Measurements from ENCODE around the gene CFAP299. TPM values are rescaled to one million over a fixed set of nuclear protein-coding genes. Genes with fewer than 3 reads are reported as not detected.

CFAP299 gene
- total RNA-seq, 1 donor from 2014 or later, result not detected

GRCh38 chr4:80465238-80465637 is 129.7 kb downstream of the CFAP299 start:
- no peak overlapping the region for H3K27ac Mint-ChIP-seq (ENCODE audit: unreplicated experiment)
- no peaks in the 10 kb centered on the region for H3K36me3 Mint-ChIP-seq (ENCODE audit: low read depth, unreplicated experiment)
- H3K4me3 Mint-ChIP-seq (ENCODE audit: unreplicated experiment), result no peak overlapping the region
- H3K4me1 Mint-ChIP-seq (ENCODE audit: unreplicated experiment), result no peaks in the 10 kb centered on the region
- H3K27me3 Mint-ChIP-seq (ENCODE audit: unreplicated experiment), result no peaks in the 10 kb centered on the region
- no peak for TF ChIP-seq CTCF (IDR thresholded peaks at IDR 0.05; ENCODE audit: unreplicated experiment)
- DNase-seq (ENCODE audit: low spot score), result no peak
- H3K9me3 Mint-ChIP-seq (ENCODE audit: unreplicated experiment), result no peaks in the 10 kb centered on the region

- no peaks in the 10 kb centered on the region for H3K4me1 Mint-ChIP-seq (ENCODE audit: unreplicated experiment)
- DNase-seq (ENCODE audit: low spot score), result no peak
- H3K36me3 Mint-ChIP-seq (ENCODE audit: low read depth, unreplicated experiment), result no peaks in the 10 kb centered on the region
- no peak overlapping the region for H3K27ac Mint-ChIP-seq (ENCODE audit: unreplicated experiment)
- H3K4me3 Mint-ChIP-seq (ENCODE audit: unreplicated experiment), result no peak overlapping the region
- TF ChIP-seq CTCF (IDR thresholded peaks at IDR 0.05; ENCODE audit: unreplicated experiment), result no peak
- no peaks in the 10 kb centered on the region for H3K27me3 Mint-ChIP-seq (ENCODE audit: unreplicated experiment)
- no peaks in the 10 kb centered on the region for H3K9me3 Mint-ChIP-seq (ENCODE audit: unreplicated experiment)
Measured at GRCh38 chr4:80465736-80466135, 130.2 kb downstream of the CFAP299 start.

GRCh38 chr4:80466618-80467017 is 131.1 kb downstream of the CFAP299 start:
- DNase-seq (ENCODE audit: low spot score), result no peak
- no peak overlapping the region for H3K27ac Mint-ChIP-seq (ENCODE audit: unreplicated experiment)
- TF ChIP-seq CTCF (IDR thresholded peaks at IDR 0.05; ENCODE audit: unreplicated experiment), result no peak
- H3K27me3 Mint-ChIP-seq (ENCODE audit: unreplicated experiment), result no peaks in the 10 kb centered on the region
- no peak overlapping the region for H3K4me3 Mint-ChIP-seq (ENCODE audit: unreplicated experiment)
- H3K36me3 Mint-ChIP-seq (ENCODE audit: low read depth, unreplicated experiment), result no peaks in the 10 kb centered on the region
- no peaks in the 10 kb centered on the region for H3K9me3 Mint-ChIP-seq (ENCODE audit: unreplicated experiment)
- no peaks in the 10 kb centered on the region for H3K4me1 Mint-ChIP-seq (ENCODE audit: unreplicated experiment)

GRCh38 chr4:80471756-80472155 is 136.2 kb downstream of the CFAP299 start:
- Mint-ChIP-seq H3K27me3 (ENCODE audit: unreplicated experiment) (no peaks in the 10 kb centered on the region), H3K4me3 (ENCODE audit: unreplicated experiment) (no peak overlapping the region), H3K9me3 (ENCODE audit: unreplicated experiment) (no peaks in the 10 kb centered on the region), H3K36me3 (ENCODE audit: low read depth, unreplicated experiment) (no peaks in the 10 kb centered on the region), H3K27ac (ENCODE audit: unreplicated experiment) (no peak overlapping the region), H3K4me1 (ENCODE audit: unreplicated experiment) (no peaks in the 10 kb centered on the region)
- DNase-seq (ENCODE audit: low spot score), result no peak
- TF ChIP-seq CTCF (IDR thresholded peaks at IDR 0.05; ENCODE audit: unreplicated experiment), result no peak

- no peaks in the 10 kb centered on the region for H3K4me1 Mint-ChIP-seq (ENCODE audit: unreplicated experiment)
Measured at GRCh38 chr4:80475236-80475635, 139.7 kb downstream of the CFAP299 start.

More at GRCh38 chr4:80475236-80475635, 139.7 kb downstream of the CFAP299 start:
- H3K27ac Mint-ChIP-seq (ENCODE audit: unreplicated experiment), result no peak overlapping the region
- H3K9me3 Mint-ChIP-seq (ENCODE audit: unreplicated experiment), result no peaks in the 10 kb centered on the region
- no peaks in the 10 kb centered on the region for H3K27me3 Mint-ChIP-seq (ENCODE audit: unreplicated experiment)
- no peak for TF ChIP-seq CTCF (IDR thresholded peaks at IDR 0.05; ENCODE audit: unreplicated experiment)
- DNase-seq (ENCODE audit: low spot score), result no peak
- no peaks in the 10 kb centered on the region for H3K36me3 Mint-ChIP-seq (ENCODE audit: low read depth, unreplicated experiment)
- no peak overlapping the region for H3K4me3 Mint-ChIP-seq (ENCODE audit: unreplicated experiment)

All from endothelial cell (in vitro differentiated cells).